Measurements from ENCODE around the gene ARHGDIA.
A peak's percentile ranks its signal among the peaks of the same experiment; 100 is the strongest.

The ARHGDIA gene

GRCh38 chr17:81865358-81865732 is 5.8 kb downstream of the ARHGDIA start:
- H3K79me2 ChIP-seq: peaks cover 31% of the 10 kb centered on the region
- H3K9me3 ChIP-seq (ENCODE audit: control insufficient read depth, low read length): no peaks in the 10 kb centered on the region
- no peak overlapping the region for H3K4me2 ChIP-seq (ENCODE audit: low read length)
- H3K4me1 ChIP-seq: peaks cover 14% of the 10 kb centered on the region
- TF ChIP-seq CTCF (IDR thresholded peaks at IDR 0.05): no peak
- no peak overlapping the region for H3K9ac ChIP-seq
- H3K4me3 ChIP-seq (ENCODE audit: low read depth, low read length): no peak overlapping the region
- no peaks in the 10 kb centered on the region for H3K36me3 ChIP-seq (ENCODE audit: control insufficient read depth, insufficient read depth, low read length)
- H3K27me3 ChIP-seq (ENCODE audit: control insufficient read depth, insufficient read depth, low read length): no peaks in the 10 kb centered on the region
- no peak overlapping the region for H3K27ac ChIP-seq
- H2AFZ ChIP-seq: no peak overlapping the region

- Histone ChIP-seq H3K4me3 (ENCODE audit: low read depth, low read length) (no peak overlapping the region), H3K4me1 (peaks cover 11% of the 10 kb centered on the region), H3K36me3 (ENCODE audit: control insufficient read depth, insufficient read depth, low read length) (no peaks in the 10 kb centered on the region), H3K79me2 (peaks cover 31% of the 10 kb centered on the region), H3K4me2 (ENCODE audit: low read length) (no peak overlapping the region), H3K9ac (no peak overlapping the region), H3K9me3 (ENCODE audit: control insufficient read depth, low read length) (no peaks in the 10 kb centered on the region), H3K27me3 (ENCODE audit: control insufficient read depth, insufficient read depth, low read length) (no peaks in the 10 kb centered on the region), H3K27ac (no peak overlapping the region), H2AFZ (no peak overlapping the region)
- TF ChIP-seq CTCF (IDR thresholded peaks at IDR 0.05): no peak
Observed at GRCh38 chr17:81863833-81864768, 7.0 kb downstream of the ARHGDIA start.

- no peak overlapping the region for H3K27ac ChIP-seq
Observed at GRCh38 chr17:81863123-81863675, 7.9 kb downstream of the ARHGDIA start.

GRCh38 chr17:81860756-81861568 is 10.2 kb downstream of the ARHGDIA start:
- no peak overlapping the region for H3K9ac ChIP-seq
- H3K9me3 ChIP-seq (ENCODE audit: control insufficient read depth, low read length): no peaks in the 10 kb centered on the region
- peaks cover 41% of the 10 kb centered on the region for H3K79me2 ChIP-seq
- H2AFZ ChIP-seq: peak overlapping the region; percentile 80
- peak overlapping the region; percentile 73 for H3K4me2 ChIP-seq (ENCODE audit: low read length)
- TF ChIP-seq CTCF (IDR thresholded peaks at IDR 0.05): peak; percentile 14
- H3K4me3 ChIP-seq (ENCODE audit: low read depth, low read length): peak overlapping the region; percentile 80
- H3K27ac ChIP-seq: peak overlapping the region; percentile 81
- peaks cover 9% of the 10 kb centered on the region for H3K4me1 ChIP-seq
- no peaks in the 10 kb centered on the region for H3K36me3 ChIP-seq (ENCODE audit: control insufficient read depth, insufficient read depth, low read length)
- H3K27me3 ChIP-seq (ENCODE audit: control insufficient read depth, insufficient read depth, low read length): no peaks in the 10 kb centered on the region

More at GRCh38 chr17:81863123-81863675, 7.9 kb downstream of the ARHGDIA start:
- H3K4me1 ChIP-seq: peaks cover 13% of the 10 kb centered on the region
- no peak for TF ChIP-seq CTCF (IDR thresholded peaks at IDR 0.05)
- H3K9me3 ChIP-seq (ENCODE audit: control insufficient read depth, low read length): no peaks in the 10 kb centered on the region
- H3K27me3 ChIP-seq (ENCODE audit: control insufficient read depth, insufficient read depth, low read length): no peaks in the 10 kb centered on the region
- H3K4me2 ChIP-seq (ENCODE audit: low read length): no peak overlapping the region
- H2AFZ ChIP-seq: no peak overlapping the region
- no peak overlapping the region for H3K9ac ChIP-seq
- H3K79me2 ChIP-seq: peaks cover 36% of the 10 kb centered on the region
- no peaks in the 10 kb centered on the region for H3K36me3 ChIP-seq (ENCODE audit: control insufficient read depth, insufficient read depth, low read length)
- H3K4me3 ChIP-seq (ENCODE audit: low read depth, low read length): no peak overlapping the region

Measured in parathyroid adenoma (tissue), 2 donors.